GM18526 (cell line): ENCODE measurements around the gene CLTCL1.

Experiments
- POLR2A ChIP-seq: IDR thresholded peaks from 3 replicates; pipeline ENCODE4 v1.6.1; 2011; ENCODE audit not compliant: insufficient read length; ENCODE audit errors: extremely low read depth

CLTCL1 gene

DNA sequence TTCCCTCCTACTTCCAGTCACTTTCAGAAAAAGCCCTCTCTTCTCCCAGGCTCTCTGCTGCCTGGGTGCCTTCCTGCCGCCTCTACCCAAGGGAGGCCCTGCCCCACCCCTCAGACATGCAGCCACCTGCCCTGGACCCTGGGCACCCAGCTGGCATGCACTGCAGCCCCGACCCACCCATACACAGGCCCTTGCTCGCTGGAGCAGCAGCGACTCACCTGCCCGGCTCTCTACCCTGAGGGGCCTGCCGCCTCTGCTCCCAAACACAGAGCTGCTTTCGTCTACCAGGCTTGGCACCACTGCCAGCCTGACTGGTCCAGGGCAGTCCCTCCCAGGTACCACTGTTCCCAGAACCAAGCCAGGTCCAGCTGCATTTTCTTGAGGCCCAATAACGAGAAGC is 161.6 kb downstream of the CLTCL1 start:
- no peak for TF ChIP-seq POLR2A
